HG03342 (cell line): ENCODE results near the gene LILRA2.
"Not testable (repeated sequence)": the region's sequence is repeated elsewhere in the genome, so short reads cannot be mapped to it uniquely, and the experiment has no call there.

Experiments used
- ATAC-seq: cut with Tn5 transposase; IDR thresholded peaks from one replicate; pipeline ENCODE4 v1.9.1; 2021; ENCODE audit warnings: mild to moderate bottlenecking, moderate library complexity; ENCODE audit not compliant: unreplicated experiment

Gene LILRA2

GRCh38 chr19:54570316-54570715, 3.3 kb upstream of the LILRA2 start:
- ATAC-seq, result no peak

- ATAC-seq, result not testable (repeated sequence)
Observed at GRCh38 chr19:54571715-54572615, 1.6 kb upstream of the LILRA2 start.

- ATAC-seq, result no peak
Observed at GRCh38 chr19:54572696-54573311, 786 bp upstream of the LILRA2 start.

GRCh38 chr19:54574051-54574450, 461 bp downstream of the LILRA2 start:
- ATAC-seq, result no peak

GRCh38 chr19:54574527-54575056, 1.0 kb downstream of the LILRA2 start:
- ATAC-seq, result no peak

GRCh38 chr19:54575205-54575604, 1.6 kb downstream of the LILRA2 start:
- not testable (repeated sequence) for ATAC-seq

GRCh38 chr19:54576411-54576976, 2.9 kb downstream of the LILRA2 start:
- ATAC-seq, result no peak

- ATAC-seq, result no peak
Observed at GRCh38 chr19:54577334-54577733, 3.7 kb downstream of the LILRA2 start.

GRCh38 chr19:54578268-54578667, 4.7 kb downstream of the LILRA2 start:
- ATAC-seq, result not testable (repeated sequence)

- ATAC-seq, result no peak
Observed at GRCh38 chr19:54586397-54586796, 12.8 kb downstream of the LILRA2 start.

- no peak for ATAC-seq
Observed at GRCh38 chr19:54587026-54587425, 13.4 kb downstream of the LILRA2 start.

GRCh38 chr19:54593445-54593844, 19.9 kb downstream of the LILRA2 start, which contains the start of gene LILRA1:
Gene LILRA1 (plus strand): TSS chr19:54593632. CDS start chr19:54594245, 613 bp downstream.
- not testable (repeated sequence) for ATAC-seq

- ATAC-seq, result not testable (repeated sequence)
Observed at GRCh38 chr19:54593931-54594626, 20.5 kb downstream of the LILRA2 start.

- no peak for ATAC-seq
Observed at GRCh38 chr19:54594737-54595136, 21.1 kb downstream of the LILRA2 start.

- not testable (repeated sequence) for ATAC-seq
Observed at GRCh38 chr19:54595680-54596436, 22.3 kb downstream of the LILRA2 start.

GRCh38 chr19:54600212-54600611, 26.6 kb downstream of the LILRA2 start:
- ATAC-seq, result no peak

GRCh38 chr19:54606230-54606629, 32.6 kb downstream of the LILRA2 start:
- ATAC-seq, result no peak

- no peak for ATAC-seq
Observed at GRCh38 chr19:54606891-54607784, 33.5 kb downstream of the LILRA2 start.

GRCh38 chr19:54607785-54608150, 34.2 kb downstream of the LILRA2 start:
- no peak for ATAC-seq
